GM21447 (cell line): ENCODE measurements around the gene HINT1.
A peak's percentile ranks its signal among the peaks of the same experiment; 100 is the strongest.
"Not testable (repeated sequence)": the region's sequence is repeated elsewhere in the genome, so short reads cannot be mapped to it uniquely, and the experiment has no call there.

ENCODE experiments used
- ATAC-seq: cut with Tn5 transposase; IDR thresholded peaks from one replicate; pipeline ENCODE4 v1.9.1; 2021; ENCODE audit not compliant: unreplicated experiment

The HINT1 gene

DNA sequence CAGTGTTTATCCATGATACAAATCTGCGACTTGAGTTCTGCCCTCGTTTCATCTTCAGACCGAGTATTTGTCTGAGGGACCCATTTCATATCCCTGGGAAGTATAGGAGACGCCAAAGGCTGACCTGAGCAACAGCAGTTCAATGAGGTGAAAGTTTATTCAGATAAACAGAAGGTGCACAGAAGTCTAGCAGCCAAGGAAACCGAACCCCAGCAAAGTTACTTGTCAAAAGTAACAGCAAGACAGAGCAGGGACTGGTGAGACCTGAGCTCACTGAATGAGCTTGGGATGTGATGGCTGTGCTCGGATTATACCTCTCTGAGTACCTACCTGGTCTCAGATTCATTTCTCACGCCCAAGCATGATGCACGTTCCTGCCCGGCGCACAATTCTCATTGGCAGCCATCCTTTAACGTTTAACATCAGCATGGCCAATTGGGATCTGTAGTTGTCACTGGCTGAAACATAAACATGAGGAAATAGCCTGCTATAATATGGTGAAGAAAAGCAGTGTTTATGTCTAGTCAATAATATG is 6.3 kb upstream of the HINT1 start:
- ATAC-seq = no peak

DNA sequence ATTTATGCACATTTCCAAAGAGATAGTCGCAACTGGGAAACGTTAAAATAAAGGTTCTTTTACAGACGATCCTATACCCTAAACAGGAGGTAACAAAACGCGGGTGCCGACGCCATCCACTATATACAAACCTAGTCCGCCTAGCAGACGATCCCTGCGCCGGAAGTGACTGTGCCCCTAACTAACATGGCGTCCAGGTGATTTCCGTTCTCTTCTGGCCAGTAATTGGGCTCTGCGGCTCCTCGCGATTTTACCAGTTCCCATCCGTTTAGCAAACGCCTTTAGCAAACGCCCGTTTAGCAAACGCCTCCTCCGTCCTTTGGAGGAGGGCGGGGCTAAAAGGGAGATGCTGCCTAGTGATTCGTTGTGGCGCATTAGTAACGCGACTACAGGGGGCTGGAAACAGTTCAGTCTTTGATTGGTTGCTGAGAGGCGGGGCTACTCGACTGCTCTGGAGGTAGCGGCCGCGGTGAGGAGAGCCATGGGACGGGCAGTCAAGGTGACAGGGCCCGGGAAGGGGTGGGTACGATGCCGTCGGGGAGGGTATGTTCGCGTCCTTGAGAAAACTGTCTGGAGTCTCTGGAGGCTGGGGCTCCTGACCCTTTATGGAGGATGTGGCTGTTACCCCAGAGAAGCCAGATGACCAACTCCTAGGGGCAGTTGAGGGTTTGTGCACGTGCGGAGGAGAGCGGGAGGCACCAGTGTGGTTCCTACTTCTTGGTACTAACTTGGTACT is 5.7 kb upstream of the HINT1 start, which contains the start of gene LYRM7:
Gene LYRM7 (plus strand): TSS at position 405 of the 736 bp plus-strand sequence. CDS start 77 bp downstream, at position 482.
- peak; percentile 97 for ATAC-seq

DNA sequence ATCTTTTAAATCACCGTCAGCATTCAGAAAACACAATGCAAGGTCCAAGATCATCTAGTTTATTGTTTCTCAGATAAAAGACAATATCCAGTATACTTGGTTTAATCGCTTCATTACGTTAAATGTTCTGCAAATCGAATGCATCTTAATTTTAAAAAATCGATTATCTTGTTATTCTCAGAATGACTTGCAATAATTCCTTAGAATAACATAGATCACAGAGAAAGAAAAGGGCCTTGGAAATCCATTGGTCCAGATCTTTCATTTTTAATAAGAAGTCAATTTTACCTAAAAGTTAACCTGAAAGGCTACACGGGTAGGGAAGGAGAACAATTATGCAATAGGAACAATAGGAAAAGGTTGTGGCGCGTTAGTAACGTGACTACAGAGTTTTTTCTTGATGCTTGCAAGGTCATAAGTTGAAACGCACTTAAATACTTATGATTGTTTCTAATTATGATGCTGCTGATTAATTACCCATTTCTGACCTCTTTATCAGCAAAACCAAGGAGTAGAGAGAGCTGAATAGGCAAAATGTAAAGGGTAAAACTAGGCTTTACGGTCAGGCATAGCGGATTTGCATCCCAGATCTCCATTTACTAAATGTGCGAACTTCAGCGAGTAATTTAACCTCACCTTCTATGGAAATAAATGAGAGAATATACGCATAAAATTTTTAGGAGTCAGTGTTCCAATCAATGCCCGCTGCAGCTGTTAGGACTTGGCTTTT is 4.9 kb upstream of the HINT1 start:
- ATAC-seq = no peak

DNA sequence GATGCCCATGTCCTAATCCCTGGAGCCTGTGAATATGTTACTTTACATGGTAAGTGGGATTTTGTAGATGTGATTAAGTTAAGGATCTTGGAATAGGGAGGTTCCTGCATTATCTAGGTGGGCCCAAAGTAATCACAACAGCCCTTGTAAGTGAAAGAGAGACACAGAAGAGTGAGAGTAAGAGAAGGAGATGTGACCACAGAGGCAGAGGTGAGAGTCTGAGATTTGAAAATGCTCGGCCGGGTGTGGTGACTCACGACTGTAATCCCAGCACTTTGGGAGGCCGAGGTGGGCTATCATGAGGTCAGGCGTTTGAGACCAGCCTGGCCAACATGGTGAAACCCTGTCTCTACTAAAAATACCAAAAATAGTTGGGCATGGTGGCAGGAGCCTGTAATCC is 2.6 kb upstream of the HINT1 start:
- ATAC-seq = no peak

DNA sequence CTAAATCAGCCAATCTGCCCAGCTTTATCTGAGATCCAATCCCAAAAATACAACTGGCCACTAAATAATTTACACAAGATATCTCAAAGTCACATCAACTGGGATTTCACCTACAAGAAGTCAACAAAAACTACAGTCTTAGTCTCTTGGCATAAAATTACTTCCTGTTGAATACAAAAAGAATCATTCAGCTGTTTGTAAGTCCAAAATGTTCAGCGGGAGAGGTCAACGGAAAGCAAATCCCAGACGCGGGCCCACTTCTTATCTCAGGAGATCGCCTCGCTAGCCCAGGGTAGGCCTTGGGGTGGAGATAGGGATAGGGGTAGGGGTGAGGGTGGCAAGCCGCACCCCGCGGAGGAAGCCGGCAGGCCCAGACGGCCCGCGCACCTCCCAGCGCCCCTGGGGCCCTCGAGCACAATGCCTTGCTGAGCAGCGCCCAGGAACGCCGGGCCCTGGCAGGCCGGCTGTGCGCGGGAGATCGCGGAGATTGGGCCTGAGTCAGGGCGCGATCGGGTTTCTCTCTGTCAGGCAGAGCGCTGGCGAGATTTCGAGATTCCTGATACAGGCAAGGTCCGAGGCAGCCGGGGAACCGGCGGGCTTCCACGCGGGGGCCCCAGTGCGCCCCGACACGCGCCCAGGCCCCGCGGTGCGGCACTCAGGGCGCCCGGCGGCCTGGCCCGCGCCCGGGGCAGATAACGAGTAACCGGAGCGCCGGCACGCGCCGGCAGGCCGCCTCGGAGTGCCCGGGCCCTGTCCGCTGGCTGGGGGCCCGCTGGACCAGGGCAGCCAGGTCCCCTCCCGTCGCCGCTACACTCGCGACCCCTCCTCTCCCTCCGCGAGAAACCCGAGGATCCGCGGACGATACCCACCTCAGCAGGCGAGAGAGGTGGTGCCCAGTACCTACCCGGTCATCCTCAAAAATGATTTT is 601 bp downstream of the HINT1 start:
- ATAC-seq = peak; percentile 63

DNA sequence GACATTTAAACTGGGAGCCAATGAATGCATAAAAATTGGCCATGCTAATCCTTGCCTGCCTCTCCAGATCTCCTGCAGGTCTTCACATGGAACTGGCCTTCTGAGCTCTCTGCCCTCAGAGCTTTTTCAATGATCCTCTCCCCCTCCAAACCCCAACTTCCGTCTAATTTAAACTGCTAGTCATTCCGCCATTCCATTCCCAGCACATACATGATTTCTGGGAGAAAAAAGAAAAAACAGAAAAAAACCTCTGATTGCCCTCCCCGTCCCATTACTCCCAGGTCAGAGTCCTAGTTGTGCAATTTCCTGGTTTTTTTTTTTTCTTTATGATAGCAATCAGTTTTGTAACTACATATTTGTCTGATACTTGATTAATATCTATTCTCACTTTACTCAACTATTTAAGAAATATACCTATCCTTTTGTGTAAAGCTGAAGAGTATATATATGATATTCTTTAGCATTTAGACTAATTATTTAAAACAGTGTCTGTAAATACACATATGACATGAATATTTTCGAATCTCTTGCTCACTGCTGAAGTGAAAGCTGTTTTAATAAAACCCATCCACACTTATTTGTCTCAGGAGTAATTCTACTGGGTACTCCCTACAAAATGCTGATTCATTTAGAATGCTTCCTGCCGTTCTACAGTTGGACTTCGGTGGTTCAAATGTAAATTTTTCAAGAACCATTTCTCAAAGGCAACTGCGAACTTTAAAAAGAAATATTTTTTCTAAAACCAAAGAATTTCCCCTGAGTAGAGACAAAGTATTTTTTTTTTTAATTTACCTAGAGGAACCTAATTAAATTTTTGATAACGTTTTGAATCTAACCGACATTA is 1.6 kb downstream of the HINT1 start:
- ATAC-seq = no peak

DNA sequence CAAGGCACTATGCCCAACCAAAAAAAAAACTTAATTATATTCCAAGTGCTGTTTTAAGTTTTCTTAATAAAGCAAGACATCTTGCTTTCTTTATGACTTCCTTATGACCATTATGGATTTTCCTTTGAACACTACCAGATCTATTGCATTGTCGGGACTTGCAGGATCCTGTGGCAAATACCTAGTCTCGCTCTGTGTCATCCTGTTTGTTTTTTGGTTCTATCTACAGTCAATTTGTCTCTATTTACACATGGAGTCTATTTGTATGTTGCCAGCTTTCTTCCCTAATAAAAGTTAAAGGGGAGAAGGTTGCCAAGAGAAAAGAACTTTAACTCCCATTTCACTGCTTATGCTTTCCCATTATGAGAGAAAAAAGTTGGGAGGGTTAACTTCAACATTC is 4.9 kb downstream of the HINT1 start:
- ATAC-seq = no peak

DNA sequence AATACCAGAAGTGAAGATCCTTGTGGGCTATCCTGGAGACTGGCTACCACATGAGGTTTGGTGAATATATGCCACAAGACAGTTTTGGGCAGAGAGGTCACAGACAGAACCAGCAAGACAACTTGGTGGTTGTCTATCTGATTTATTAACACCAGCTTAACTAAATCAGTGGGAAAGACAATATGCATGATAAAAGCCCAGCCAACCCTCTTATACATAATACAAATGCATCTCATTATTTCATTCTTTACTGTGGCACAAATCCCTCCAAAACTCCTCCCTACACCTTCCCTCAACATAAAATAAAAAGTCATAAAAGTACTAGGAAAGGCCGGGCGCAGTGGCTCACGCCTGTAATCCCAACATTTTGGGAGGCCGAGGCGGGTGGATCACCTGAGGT is 8.1 kb downstream of the HINT1 start:
- no peak for ATAC-seq

DNA sequence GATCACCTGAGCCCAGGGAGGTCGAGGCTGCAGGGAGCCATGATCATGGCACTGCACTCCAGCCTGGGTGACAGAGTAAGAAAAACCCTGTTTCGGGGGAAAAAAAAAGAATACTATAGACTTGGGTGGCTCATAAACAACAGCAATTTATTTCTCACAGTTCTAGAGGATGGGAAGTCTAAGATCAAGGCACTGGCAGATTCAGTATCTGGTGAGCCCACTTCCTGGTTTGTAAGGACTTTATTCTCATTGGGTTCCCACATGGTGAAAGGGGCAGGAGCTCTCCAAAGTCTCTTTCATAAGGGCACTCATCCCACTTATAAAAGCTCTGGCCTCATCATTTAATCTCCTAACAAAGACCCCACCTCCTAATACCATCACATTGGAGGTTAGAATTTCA is 8.7 kb downstream of the HINT1 start:
- ATAC-seq = no peak

DNA sequence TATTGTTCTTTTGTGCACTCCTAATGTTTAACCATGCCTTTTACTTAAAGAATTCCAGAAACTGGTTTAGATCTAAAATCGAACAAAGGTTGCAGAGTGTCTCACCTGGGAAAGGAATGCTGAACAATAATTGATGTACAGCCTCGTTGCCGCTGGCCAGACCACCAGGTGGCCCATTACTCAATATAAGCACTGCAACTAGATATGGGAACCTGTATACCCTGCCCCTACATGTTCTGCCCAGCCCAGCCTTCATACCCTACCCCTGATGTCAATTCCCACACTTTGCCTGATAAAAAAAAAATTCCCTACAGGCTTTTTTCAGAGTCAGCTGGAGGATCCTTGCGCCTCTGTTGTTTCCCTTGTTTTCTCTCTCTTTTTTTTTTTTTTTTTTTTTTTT is 13.8 kb downstream of the HINT1 start:
- ATAC-seq = no peak

DNA sequence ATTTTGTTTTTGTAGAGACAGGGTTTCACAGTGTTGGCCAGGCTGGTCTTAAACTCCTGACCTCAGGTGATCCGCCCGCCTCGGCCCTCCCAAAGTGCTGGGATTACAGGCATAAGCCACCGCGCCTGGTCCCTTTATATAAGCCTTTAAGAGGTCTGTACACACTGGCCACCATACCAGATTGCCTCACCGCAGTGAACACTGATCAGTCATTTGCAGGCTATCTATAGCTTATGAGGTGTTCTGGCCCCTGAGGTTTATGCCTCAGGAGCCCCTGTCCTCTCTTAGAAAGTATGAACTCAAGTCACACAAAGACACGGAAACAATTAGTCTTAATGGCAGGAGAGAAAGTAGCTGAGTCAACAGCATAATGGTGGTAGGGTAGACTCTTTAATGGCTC is 14.6 kb downstream of the HINT1 start:
- ATAC-seq = no peak

DNA sequence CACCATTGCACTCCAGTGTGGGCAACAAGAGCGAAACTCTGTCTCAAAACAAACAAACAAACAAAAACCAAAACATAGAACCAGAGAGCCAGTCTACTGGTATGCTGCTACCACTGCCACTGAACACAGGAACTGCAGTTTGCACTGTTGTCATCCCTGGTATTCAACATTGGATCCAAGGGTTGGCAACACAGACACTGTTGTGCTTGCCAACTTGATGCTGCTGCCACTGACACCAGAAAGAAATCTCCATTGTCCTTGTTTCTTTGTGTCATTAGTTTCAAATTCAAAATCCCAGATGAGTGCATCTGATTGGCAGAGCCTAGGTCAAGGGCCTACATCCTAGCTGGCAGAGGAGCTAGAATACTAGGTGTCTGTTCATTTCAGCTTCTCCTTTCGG is 16.2 kb downstream of the HINT1 start:
- no peak for ATAC-seq

DNA sequence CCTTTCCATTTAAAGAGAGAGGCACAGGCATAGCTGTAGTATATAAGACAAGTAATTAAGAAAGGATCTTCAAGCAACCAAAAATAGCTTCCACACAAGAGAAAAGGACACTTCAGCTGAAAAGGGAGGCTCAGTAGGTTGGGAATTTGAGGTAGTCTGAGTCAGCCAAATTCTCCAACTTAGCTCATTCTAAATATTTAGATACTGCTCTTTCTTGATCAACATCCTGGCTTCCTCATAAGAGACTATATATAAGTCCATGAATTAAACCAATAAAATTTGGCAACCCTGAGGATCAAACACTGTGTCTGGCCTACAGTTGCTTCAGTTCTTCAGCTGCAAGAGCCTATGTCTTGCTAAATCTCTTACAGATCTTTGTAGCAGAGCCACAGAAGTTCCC is 17.8 kb downstream of the HINT1 start:
- no peak for ATAC-seq

DNA sequence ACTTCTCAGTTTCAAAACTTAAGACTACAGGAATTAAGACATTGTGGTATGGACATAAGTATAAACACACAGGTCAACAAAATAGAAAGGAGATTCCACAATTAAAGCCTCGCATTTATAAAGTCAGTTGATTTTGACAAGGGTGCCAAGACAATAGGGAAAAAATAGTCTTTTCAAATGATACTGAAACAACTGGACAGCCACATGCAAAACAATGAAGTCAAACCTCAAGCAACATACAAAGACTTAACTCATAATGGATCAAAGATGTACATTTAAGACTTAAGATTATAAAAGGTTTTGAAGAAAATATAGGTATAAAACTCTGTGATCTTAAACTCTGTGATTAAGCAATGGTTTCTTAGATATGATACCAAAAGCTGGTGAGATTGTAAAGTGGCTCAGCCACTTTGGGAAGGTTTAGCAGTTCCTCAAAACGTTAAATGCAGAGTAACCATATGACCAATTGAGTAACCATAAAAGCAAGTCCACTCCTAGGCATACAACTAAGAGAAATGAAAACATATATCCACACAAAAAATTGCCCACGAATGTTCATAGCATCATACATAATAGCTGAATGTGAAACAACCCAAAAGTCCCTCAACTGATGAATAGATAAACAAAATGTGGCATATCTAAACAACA is 22.0 kb downstream of the HINT1 start:
- no peak for ATAC-seq

DNA sequence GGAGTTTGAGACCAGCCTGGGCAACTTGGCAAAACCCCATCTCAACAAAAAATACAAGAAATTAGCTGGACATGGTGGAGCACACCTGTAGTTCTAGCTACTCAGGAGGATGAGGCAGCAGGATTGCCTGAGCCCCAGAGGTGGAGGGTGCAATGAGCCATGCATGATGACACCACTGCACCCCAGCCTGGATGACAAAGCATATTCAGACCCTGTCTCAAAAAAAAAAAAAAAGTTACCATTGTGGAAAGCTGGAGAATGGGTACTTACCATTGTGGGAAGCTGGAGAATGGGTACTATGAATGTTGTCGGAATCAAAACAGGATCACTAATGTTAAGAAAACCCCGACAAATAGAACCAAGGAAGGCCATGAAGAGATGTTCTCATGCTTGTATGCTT is 25.7 kb downstream of the HINT1 start:
- ATAC-seq = no peak

DNA sequence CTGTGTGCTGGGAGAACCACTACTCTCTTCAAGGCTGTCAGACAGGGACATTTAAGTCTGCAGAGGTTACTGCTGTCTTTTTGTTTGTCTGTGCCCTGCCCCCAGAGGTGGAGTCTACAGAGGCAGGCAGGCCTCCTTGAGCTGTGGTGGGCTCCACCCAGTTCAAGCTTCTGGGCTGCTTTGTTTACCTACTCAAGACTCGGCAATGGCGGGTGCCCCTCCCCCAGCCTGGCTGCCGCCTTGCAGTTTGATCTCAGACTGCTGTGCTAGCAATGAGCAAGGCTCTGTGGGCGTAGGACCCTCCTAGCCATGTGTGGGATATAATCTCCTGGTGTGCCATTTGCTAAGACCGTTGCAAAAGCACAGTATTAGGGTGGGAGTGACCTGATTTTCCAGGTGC is 26.6 kb downstream of the HINT1 start:
- ATAC-seq = not testable (repeated sequence)

DNA sequence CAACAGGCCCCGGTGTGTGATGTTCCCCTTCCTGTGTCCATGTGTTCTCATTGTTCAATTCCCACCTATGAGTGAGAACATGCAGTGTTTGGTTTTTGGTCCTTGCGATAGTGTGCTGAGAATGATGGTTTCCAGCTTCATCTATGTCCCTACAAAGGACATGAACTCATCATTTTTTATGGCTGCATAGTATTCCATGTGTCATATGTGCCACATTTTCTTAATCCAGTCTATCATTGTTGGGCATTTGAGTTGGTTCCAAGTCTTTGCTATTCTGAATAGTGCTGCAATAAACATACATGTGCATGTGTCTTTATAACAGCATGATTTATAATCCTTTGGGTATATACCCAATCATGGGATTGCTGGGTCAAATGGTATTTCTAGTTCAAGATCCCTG is 32.0 kb downstream of the HINT1 start:
- not testable (repeated sequence) for ATAC-seq

DNA sequence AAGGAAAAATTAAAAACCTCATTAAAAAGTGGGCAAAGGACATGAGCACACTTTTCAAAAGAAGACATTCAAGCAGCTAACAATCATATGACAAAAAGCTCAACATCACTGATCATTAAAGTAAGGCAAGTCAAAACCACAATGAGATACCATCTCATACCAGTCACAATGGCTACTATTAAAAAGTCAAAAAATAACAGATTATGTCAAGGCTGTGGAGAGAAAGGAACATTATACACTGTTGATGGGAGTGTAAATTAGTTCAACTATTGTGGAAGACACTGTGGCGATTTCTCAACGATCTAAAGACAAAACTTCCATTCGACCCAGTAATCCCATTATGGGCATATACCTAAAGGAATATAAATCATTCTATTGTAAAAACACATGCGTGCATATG is 35.8 kb downstream of the HINT1 start:
- no peak for ATAC-seq

DNA sequence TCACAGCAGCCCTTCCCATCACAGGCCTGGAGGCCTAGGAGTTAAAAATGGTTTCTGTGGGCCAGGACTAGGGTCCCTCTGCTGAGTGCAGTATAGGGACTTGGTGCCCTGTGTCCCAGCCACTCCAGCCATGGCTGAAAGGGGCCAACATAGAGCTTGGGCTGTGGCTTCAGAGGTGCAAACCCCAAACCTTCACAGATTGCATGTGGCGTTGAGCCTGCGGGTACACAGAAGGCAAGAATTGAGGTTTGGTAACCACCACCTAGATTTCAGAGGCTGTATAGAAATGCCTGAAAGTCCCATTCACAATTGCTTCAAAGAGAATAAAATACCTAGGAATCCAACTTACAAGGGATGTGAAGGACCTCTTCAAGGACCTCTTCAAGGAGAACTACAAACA is 37.8 kb downstream of the HINT1 start:
- ATAC-seq = not testable (repeated sequence)

DNA sequence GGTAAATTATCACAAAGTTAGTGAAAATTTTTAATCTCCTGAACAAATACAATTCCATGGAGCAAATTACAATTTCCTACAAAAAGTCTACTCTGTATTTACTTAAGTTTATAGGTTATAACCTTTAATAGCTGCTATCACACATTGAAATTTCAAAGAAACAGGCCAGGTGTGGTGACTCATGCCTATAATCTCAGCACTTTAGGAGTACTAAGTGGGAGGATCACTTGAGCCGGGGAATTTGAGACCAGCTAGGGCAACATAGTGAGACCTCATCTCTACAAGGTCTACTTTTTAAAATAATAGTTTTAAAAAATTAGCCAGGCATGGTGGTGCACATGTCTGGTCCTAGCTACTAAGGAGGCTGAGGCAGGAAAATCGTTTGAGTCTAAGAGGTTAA is 50.3 kb downstream of the HINT1 start:
- no peak for ATAC-seq
